CD4-positive, alpha-beta T cell (primary cell): ENCODE measurements around the gene KBTBD2. TPM values are rescaled to one million over a fixed set of nuclear protein-coding genes. Genes with fewer than 3 reads are reported as not detected.
"Not testable (repeated sequence)": the region's sequence is repeated elsewhere in the genome, so short reads cannot be mapped to it uniquely, and the experiment has no call there.

ENCODE experiments used
- ATAC-seq: fragments of 200-7000 bp; cut with Tn5 transposase; one replicate; pipeline ENCODE4 v1.10.0; 2022; ENCODE audit warnings: mild to moderate bottlenecking; ENCODE audit not compliant: poor library complexity
- CTCF ChIA-PET: fragments of 350-600 bp; sonication (Branson Sonifier 250); formaldehyde crosslinking; loops from one replicate; lab custom pipeline; 2021; ENCODE audit warnings: antibody characterized with exemption, inconsistent platforms; lab: Charles Lee
- POLR2A ChIA-PET: fragments of 350-600 bp; sonication (Branson Sonifier 250); formaldehyde crosslinking; loops from one replicate; lab custom pipeline; 2021; ENCODE audit warnings: antibody characterized with exemption, inconsistent platforms; lab: Charles Lee
- DNase-seq, 14 experiments: peaks; one replicate each; pipeline ENCODE4 v3.0.0-alpha.2; 2013 to 2020; ENCODE audit warnings: mixed read lengths in 2 of 14
- H3K27ac ChIP-seq, 2 donors: one replicate each; pipeline versions ENCODE4 v1.5.1 to v1.7.0; 2013; ENCODE audit warnings: low read length in 2 of 2, low read depth in 1 of 2, mild to moderate bottlenecking in 1 of 2
- H3K27me3 ChIP-seq, 2 experiments: 1 replicate in 1 of 2; 2 replicates in 1 of 2; pipeline versions ENCODE4 v1.6.1 to v1.7.0; 2013; ENCODE audit warnings: low read length in 2 of 2, control low read depth in 1 of 2, mild to moderate bottlenecking in 1 of 2, moderate library complexity in 1 of 2; ENCODE audit not compliant: insufficient read depth in 2 of 2, control insufficient read depth in 1 of 2
- H3K36me3 ChIP-seq: one replicate; pipeline ENCODE4 v1.6.1; 2013; ENCODE audit warnings: low read length, control low read depth; ENCODE audit not compliant: insufficient read depth
- H3K4me1 ChIP-seq: one replicate; pipeline ENCODE4 v1.6.1; 2013; ENCODE audit warnings: low read length, control low read depth; ENCODE audit not compliant: insufficient read depth
- H3K4me3 ChIP-seq: one replicate; pipeline ENCODE4 v1.5.1; 2013; ENCODE audit warnings: mild to moderate bottlenecking, low read length, moderate library complexity
- H3K9me3 ChIP-seq, 2 experiments: 1 replicate in 1 of 2; 2 replicates in 1 of 2; pipeline versions ENCODE4 v1.6.1 to v1.7.0; 2013; ENCODE audit warnings: low read length in 2 of 2, mild to moderate bottlenecking in 2 of 2, control low read depth in 1 of 2, moderate library complexity in 1 of 2; ENCODE audit not compliant: control insufficient read depth in 1 of 2, insufficient read depth in 1 of 2
- H3K27ac Mint-ChIP-seq: one replicate; pipeline ENCODE4 v1.8.0; 2020; ENCODE audit warnings: mixed read lengths
- H3K27me3 Mint-ChIP-seq: one replicate; pipeline ENCODE4 v1.8.0; 2021; ENCODE audit warnings: mixed read lengths
- H3K36me3 Mint-ChIP-seq: one replicate; pipeline ENCODE4 v1.8.0; 2021; ENCODE audit warnings: low read depth, mixed read lengths
- H3K4me1 Mint-ChIP-seq: one replicate; pipeline ENCODE4 v1.8.0; 2021; ENCODE audit warnings: low read depth, mixed read lengths
- H3K4me3 Mint-ChIP-seq: one replicate; pipeline ENCODE4 v1.8.0; 2020; ENCODE audit warnings: mild to moderate bottlenecking, mixed read lengths
- H3K9me3 Mint-ChIP-seq: one replicate; pipeline ENCODE4 v1.8.0; 2020; ENCODE audit warnings: mixed read lengths
- CTCF ChIP-seq: fragments of 200-600 bp; IDR thresholded peaks from one replicate; pipeline ENCODE4 v1.8.0; 2022; ENCODE audit warnings: antibody characterized with exemption, mild to moderate bottlenecking
- intact Hi-C, 2 experiments: fragments of 100-400 bp; cut with DNase I in 1 of 2; cut with micrococcal nuclease in 1 of 2; formaldehyde crosslinking; loops; one replicate each; pipeline versions ENCODE4 v1.15.1 to v1.9.0; 2023 to 2025; cut with DNase I, micrococcal nuclease
- total RNA-seq, 174 experiments: library from RNA in 2 of 174; stranded (reverse) in 2 of 174; gene quantifications; one replicate each; pipeline ENCODE4 v1.2.3 and lab custom pipeline; 2021 to 2026

The KBTBD2 gene
- total RNA-seq, 2 experiments from 2014 or later = 92.3 to 93.9 TPM

- no peak for DNase-seq
- H3K4me3 Mint-ChIP-seq = no peak overlapping the region
- H3K27ac ChIP-seq = no peak overlapping the region
- no peaks in the 10 kb centered on the region for H3K27me3 Mint-ChIP-seq
- ATAC-seq = no peak
- intact Hi-C loops = no loop called here
- H3K4me3 ChIP-seq = no peak overlapping the region
- ChIA-PET POLR2A (interaction anchor here (9.0 kb wide), 1 partner anchor 9 kb away, joined by 113 read pairs; the partner anchor contains the start of gene KBTBD2), CTCF (interaction anchor here (1.2 to 1.3 kb wide), 2 partner anchors 43 to 100 kb away, joined by 4 to 6 read pairs; no protein-coding TSS in a partner anchor)
- H3K27ac Mint-ChIP-seq = no peak overlapping the region
- H3K36me3 ChIP-seq = no peaks in the 10 kb centered on the region
- peaks cover 7% of the 10 kb centered on the region for H3K4me1 Mint-ChIP-seq
- H3K4me1 ChIP-seq = peaks cover 16% of the 10 kb centered on the region
- TF ChIP-seq CTCF = no peak
- H3K36me3 Mint-ChIP-seq = no peaks in the 10 kb centered on the region
- H3K9me3 Mint-ChIP-seq = no peaks in the 10 kb centered on the region
- H3K27me3 ChIP-seq = no peaks in the 10 kb centered on the region
- no peaks in the 10 kb centered on the region for H3K9me3 ChIP-seq
Observed at GRCh38 chr7:32900433-32900995, 9.0 kb upstream of the KBTBD2 start.

DNA sequence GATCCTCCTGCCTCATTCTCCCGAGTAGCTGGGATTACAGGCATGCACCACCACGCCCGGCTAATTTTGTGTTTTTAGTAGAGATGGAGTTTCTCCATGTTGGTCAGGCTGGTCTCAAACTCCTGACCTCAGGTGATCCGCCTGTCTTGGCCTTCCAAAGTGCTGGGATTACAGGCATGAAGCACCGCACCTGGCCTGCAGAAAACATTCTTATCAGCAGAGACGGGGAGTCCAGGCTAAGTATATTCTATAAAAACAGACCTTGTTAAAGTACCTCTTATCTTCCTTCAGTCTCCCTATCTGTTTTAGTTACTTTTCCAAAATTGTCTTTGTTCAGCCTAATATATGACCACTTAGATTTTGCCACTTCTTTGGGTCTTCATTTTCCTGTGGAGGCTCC lies 5.8 kb upstream of the KBTBD2 start:
- H3K27ac Mint-ChIP-seq, H3K36me3 ChIP-seq, intact Hi-C loops, H3K27me3 ChIP-seq, H3K4me3 Mint-ChIP-seq, H3K4me3 ChIP-seq, POLR2A ChIA-PET, DNase-seq, H3K9me3 ChIP-seq, H3K27ac ChIP-seq, H3K27me3 Mint-ChIP-seq, H3K9me3 Mint-ChIP-seq, ATAC-seq, H3K36me3 Mint-ChIP-seq, CTCF ChIA-PET: not testable (repeated sequence)
- H3K4me1 Mint-ChIP-seq = peaks cover 15% of the 10 kb centered on the region
- H3K4me1 ChIP-seq = peaks cover 10% of the 10 kb centered on the region

DNA sequence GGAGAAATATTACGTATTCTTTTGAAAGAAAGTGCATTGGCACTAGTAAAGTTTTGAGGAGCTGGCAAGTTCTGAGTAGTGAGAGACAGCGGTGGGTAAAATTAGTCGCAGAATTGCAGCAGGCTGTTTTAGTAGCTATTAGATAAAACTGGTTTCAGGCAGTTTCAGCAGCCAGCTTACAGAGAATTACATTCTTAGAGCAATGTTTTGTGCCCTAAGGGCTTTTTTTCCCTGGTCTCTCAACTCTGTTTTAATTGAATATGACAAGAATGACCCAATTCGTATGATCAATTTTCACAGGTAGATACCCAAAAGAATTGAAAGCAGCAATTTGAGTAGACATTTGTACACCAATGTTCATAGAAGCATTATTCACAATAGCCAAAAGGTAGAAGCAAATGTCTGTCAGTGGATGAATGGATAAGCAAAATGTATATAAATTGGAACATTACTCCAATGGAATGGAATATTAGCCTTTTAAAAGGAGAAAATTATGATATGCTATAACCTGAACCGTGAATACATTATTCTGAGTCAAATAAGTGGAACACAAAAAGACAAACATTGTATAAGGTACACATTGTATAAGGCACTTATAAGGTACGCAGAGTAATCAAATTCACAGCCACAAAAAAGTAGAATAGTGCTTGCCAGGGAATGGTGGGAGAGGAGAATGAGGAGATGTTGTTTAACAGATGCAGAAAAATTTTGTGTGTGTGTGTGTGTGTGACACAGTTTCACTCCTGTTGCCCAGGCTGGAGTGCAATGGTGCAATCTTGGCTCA lies 5.2 kb upstream of the KBTBD2 start:
- Mint-ChIP-seq H3K9me3 (no peaks in the 10 kb centered on the region), H3K4me3 (no peak overlapping the region), H3K4me1 (peaks cover 20% of the 10 kb centered on the region), H3K27ac (no peak overlapping the region), H3K27me3 (no peaks in the 10 kb centered on the region), H3K36me3 (peaks cover 5% of the 10 kb centered on the region)
- peaks cover 12% of the 10 kb centered on the region for H3K4me1 ChIP-seq
- intact Hi-C loops = no loop called here
- H3K27me3 ChIP-seq = no peaks in the 10 kb centered on the region
- H3K4me3 ChIP-seq = no peak overlapping the region
- ChIA-PET POLR2A (no interaction called here), CTCF (no interaction called here)
- H3K27ac ChIP-seq = no peak overlapping the region
- no peaks in the 10 kb centered on the region for H3K9me3 ChIP-seq
- DNase-seq (no peak), ATAC-seq (no peak)
- no peaks in the 10 kb centered on the region for H3K36me3 ChIP-seq
- TF ChIP-seq CTCF = no peak
